ENCODE data around the gene ATN1. TPM values are rescaled to one million over a fixed set of nuclear protein-coding genes. Genes with fewer than 3 reads are reported as not detected.

Gene ATN1
- total RNA-seq, 1 experiment from 2014 or later = 82.3 TPM

- no peaks in the 10 kb centered on the region for H3K9me3 ChIP-seq (ENCODE audit: control insufficient read depth, insufficient read depth, low read depth, low read length)
- BruUV-seq (replicated peaks) = no TSS peak
- CTCF ChIA-PET = no interaction called here
These were observed 27.6 kb downstream of the ATN1 start for GRCh38 chr12:6955108-6956020.

More at GRCh38 chr12:6955108-6956020, 27.6 kb downstream of the ATN1 start:
- POLR2A ChIA-PET = interaction anchor here (0.6 kb wide), 1 partner anchor 60 kb away, joined by 3 read pairs; no protein-coding TSS in a partner anchor
- TF ChIP-seq CTCF (IDR thresholded peaks at IDR 0.05) (no peak), SIN3A (IDR thresholded peaks at IDR 0.05; ENCODE audit: borderline replicate concordance, insufficient read depth, low read depth, low read length) (no peak), TCF7L2 (IDR thresholded peaks at IDR 0.05; ENCODE audit: low read depth, low read length) (no peak), REST (IDR thresholded peaks at IDR 0.05; ENCODE audit: insufficient read depth in 1 of 2, low read depth in 2 of 2, low read length in 1 of 2) (no peak), POLR2AphosphoS5 (IDR thresholded peaks at IDR 0.05; ENCODE audit: low read depth, low read length) (no peak)
- intact Hi-C loops (cut with micrococcal nuclease; ENCODE audit: unreplicated experiment) = no loop called here
- H3K27me3 ChIP-seq (ENCODE audit: control insufficient read depth, insufficient read depth, low read length) = no peaks in the 10 kb centered on the region
- in situ Hi-C loops (cut with HindIII; ENCODE audit: low pct_unique_long_range_greater_than_20kb, low sequenced_read_pairs) = no loop called here
- H3K27ac ChIP-seq (ENCODE audit: low read length) = no peak overlapping the region
- no peaks in the 10 kb centered on the region for H3K36me3 ChIP-seq (ENCODE audit: control insufficient read depth, insufficient read depth, low read length)
- no peak for ATAC-seq
- no peak overlapping the region for H3K4me3 ChIP-seq (ENCODE audit: low read depth in 2 of 2, low read length in 2 of 2)
- DNase-seq (ENCODE audit: low read depth, low spot score) = no peak
- H3K4me1 ChIP-seq (ENCODE audit: control insufficient read depth, insufficient read depth, low read length) = no peaks in the 10 kb centered on the region

Data from Panc1 (cell line).